Gastroesophageal sphincter (tissue), 4 donors: ENCODE results near the gene EGFR. TPM values are rescaled to one million over a fixed set of nuclear protein-coding genes. Genes with fewer than 3 reads are reported as not detected.
A peak's percentile ranks its signal among the peaks of the same experiment; 100 is the strongest.

Experiments
- ATAC-seq: fragments of 150-250 bp; one replicate; pipeline ENCODE4 v1.9.1; 2016; ENCODE audit warnings: mild to moderate bottlenecking, moderate library complexity
- H3K27ac ChIP-seq, 4 donors: fragments of 200-600 bp; sonication (generic) in 3 of 4; 1 replicate in 3 of 4; 2 replicates in 1 of 4; pipeline ENCODE4 v1.5.1; 2016 to 2019
- H3K27me3 ChIP-seq: fragments of 200-600 bp; sonication (generic); one replicate; pipeline ENCODE4 v1.5.1; 2019
- H3K36me3 ChIP-seq, 2 donors: fragments of 200-600 bp; sonication (generic); one replicate each; pipeline ENCODE4 v1.5.1; 2019; ENCODE audit warnings: control low read depth in 1 of 2
- H3K4me1 ChIP-seq, 3 donors: fragments of 200-600 bp; sonication (generic); 1 replicate in 2 of 3; 2 replicates in 1 of 3; pipeline ENCODE4 v1.5.1; 2016 to 2019; ENCODE audit warnings: control low read depth in 2 of 3
- H3K4me3 ChIP-seq, 2 donors: fragments of 200-600 bp; sonication (generic); one replicate each; pipeline ENCODE4 v1.5.1; 2019; ENCODE audit warnings: mild to moderate bottlenecking in 1 of 2, moderate library complexity in 1 of 2
- H3K9me3 ChIP-seq, 3 donors: fragments of 200-600 bp; sonication (generic); one replicate each; pipeline ENCODE4 v1.5.1; 2017 to 2019; ENCODE audit warnings: control low read depth in 2 of 3
- EP300 ChIP-seq: sonication (generic); formaldehyde crosslinking; IDR thresholded peaks from one replicate; pipeline ENCODE4 v1.6.1; 2017; ENCODE audit warnings: antibody characterized with exemption, mild to moderate bottlenecking
- POLR2A ChIP-seq, 2 donors: fragments of 450-650 bp; IDR thresholded peaks; one replicate each; pipeline ENCODE4 v1.6.1; 2017; ENCODE audit warnings: antibody characterized with exemption in 2 of 2, mild to moderate bottlenecking in 2 of 2, moderate library complexity in 1 of 2
- POLR2AphosphoS5 ChIP-seq: sonication (generic); formaldehyde crosslinking; IDR thresholded peaks from one replicate; pipeline ENCODE4 v1.6.1; 2017; ENCODE audit warnings: antibody characterized with exemption
- WGBS, 2 donors: methylation state at CpG; one replicate each; pipeline ENCODE4 v1.1.5; 2018; ENCODE audit warnings: low coverage in 1 of 2; 5-methylcytosine and 5-hydroxymethylcytosine counted together
- total RNA-seq, 4 donors: library from RNA; depleted of rRNA; stranded (reverse); fragments of >200 nt; gene quantifications; one replicate each; pipeline ENCODE4 v1.1.0, GENCODE V29; 2016
- TF ChIP-seq, protein P1 (sequence below), 4 experiments: fragments of 200-600 bp in 2 of 4; fragments of 450-650 bp in 2 of 4; sonication (generic) in 1 of 4; IDR thresholded peaks; one replicate each; pipeline ENCODE4 v1.5.1; 2017 to 2019; ENCODE audit warnings: antibody characterized with exemption in 4 of 4, mild to moderate bottlenecking in 2 of 4, moderate library complexity in 2 of 4

The EGFR gene
- total RNA-seq, 4 donors from 2014 or later, result 85.7 to 126 (median 111) TPM

DNA sequence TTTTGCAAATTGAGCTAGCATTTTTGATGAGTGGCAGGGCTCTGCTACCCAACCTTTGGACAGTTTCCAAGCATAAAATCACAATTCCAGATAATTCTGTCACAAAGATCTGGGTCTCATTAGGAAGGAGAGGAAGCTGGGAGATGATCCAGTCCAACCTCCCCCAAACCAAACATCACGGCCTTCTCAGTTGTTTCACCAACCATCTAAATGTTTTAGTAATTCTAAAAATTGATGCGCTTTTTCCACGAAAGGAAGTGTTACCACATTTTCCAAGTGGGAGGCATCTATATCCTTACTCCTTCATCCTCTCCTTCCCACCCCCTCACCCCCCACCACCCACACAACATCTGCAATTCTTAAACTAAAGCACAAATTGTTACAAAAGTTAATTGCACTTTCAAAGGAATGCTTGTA is 108.3 kb downstream of the EGFR start:
- Histone ChIP-seq H3K27me3 (no peaks in the 10 kb centered on the region), H3K4me1 (peaks cover 23 to 90% (median 49%) of the 10 kb centered on the region in 3 donors), H3K9me3 (no peaks in the 10 kb centered on the region), H3K4me3 (no peak overlapping the region), H3K36me3 (no peaks in the 10 kb centered on the region), H3K27ac (peak overlapping the region; percentile 74 to 92 (median 90))
- ATAC-seq, result no peak
- WGBS, 2 donors, result 44 to 56% methylated on average over 3 of the region's 3 CpGs
- TF ChIP-seq, protein P1, sequence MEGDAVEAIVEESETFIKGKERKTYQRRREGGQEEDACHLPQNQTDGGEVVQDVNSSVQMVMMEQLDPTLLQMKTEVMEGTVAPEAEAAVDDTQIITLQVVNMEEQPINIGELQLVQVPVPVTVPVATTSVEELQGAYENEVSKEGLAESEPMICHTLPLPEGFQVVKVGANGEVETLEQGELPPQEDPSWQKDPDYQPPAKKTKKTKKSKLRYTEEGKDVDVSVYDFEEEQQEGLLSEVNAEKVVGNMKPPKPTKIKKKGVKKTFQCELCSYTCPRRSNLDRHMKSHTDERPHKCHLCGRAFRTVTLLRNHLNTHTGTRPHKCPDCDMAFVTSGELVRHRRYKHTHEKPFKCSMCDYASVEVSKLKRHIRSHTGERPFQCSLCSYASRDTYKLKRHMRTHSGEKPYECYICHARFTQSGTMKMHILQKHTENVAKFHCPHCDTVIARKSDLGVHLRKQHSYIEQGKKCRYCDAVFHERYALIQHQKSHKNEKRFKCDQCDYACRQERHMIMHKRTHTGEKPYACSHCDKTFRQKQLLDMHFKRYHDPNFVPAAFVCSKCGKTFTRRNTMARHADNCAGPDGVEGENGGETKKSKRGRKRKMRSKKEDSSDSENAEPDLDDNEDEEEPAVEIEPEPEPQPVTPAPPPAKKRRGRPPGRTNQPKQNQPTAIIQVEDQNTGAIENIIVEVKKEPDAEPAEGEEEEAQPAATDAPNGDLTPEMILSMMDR (IDR thresholded peaks at IDR 0.05), result no peak
- TF ChIP-seq POLR2A (IDR thresholded peaks at IDR 0.05), result no peak

DNA sequence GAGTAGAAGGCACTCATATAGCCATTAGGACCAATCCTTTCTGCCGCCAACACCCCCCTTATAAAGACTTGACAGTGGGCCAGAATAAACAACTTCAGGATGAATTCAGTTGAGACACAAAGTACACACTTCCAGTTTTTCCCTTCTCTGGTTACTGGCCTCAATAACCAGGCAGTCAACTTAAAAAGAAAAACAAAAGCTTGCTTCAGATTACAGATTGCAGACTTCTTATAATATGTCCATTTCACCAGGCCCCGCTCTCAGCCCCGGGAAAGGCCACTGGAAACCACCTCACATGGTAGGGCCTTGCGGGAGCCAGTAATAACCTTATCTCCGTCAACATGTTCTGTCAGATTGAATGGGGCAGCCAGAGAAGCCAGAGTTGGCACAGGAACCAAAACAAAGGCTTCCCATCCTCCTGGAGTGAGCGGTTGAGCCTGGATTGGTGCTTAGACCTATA is 108.8 kb downstream of the EGFR start:
- peaks cover 23 to 90% (median 54%) of the 10 kb centered on the region in 3 donors for H3K4me1 ChIP-seq
- no peaks in the 10 kb centered on the region for H3K36me3 ChIP-seq
- no peaks in the 10 kb centered on the region for H3K9me3 ChIP-seq
- no peak for TF ChIP-seq POLR2A (IDR thresholded peaks at IDR 0.05)
- no peak for TF ChIP-seq EP300
- TF ChIP-seq, protein P1 (IDR thresholded peaks at IDR 0.05), result no peak
- TF ChIP-seq POLR2AphosphoS5, result no peak
- WGBS, 2 donors, result 0 to 23% methylated on average over 1 to 6 of the region's 6 CpGs
- H3K4me3 ChIP-seq, result no peak overlapping the region
- ATAC-seq, result no peak
- H3K27ac ChIP-seq, result peak overlapping the region; percentile 74 to 92 (median 90)
- no peaks in the 10 kb centered on the region for H3K27me3 ChIP-seq

DNA sequence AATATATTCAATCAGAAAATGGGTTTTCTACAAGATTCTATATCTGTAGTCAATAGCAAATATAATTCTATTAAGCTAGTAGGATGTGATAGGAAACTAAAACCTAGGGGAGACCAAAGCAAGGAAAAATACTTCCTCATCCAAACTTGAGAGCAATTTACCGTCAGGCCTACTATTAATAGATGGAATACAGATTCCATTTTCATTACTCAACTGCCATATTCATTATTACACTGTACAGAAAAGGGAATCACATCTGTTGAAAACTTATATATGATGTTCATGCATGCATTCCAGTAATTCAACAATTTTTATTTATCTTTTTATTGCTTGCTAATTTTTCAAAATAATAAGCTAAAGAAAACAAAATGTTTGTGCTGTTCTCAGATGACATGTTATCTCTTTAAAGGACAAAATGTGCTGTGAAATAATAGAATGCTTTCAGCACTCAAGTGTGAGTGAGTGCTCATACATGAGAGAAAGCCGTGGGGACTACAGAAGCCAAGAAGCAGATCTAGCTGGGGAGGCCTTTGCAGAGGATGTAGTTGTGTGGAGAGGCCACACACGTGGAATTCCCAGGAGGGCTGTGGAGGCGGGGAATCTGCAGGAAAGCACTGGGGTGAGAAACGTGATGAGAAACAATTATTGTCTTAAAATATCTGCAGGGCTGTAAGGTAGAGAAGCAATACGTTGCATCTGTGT is 110.0 kb downstream of the EGFR start:
- Histone ChIP-seq H3K27me3 (no peaks in the 10 kb centered on the region), H3K4me1 (peaks cover 25 to 98% (median 66%) of the 10 kb centered on the region in 3 donors), H3K4me3 (no peak overlapping the region), H3K27ac (peak overlapping the region; percentile 90 to 96 (median 91)), H3K9me3 (no peaks in the 10 kb centered on the region), H3K36me3 (no peaks in the 10 kb centered on the region)
- WGBS, 2 donors, result 12 to 14% methylated on average over 4 to 6 of the region's 6 CpGs
- no peak for ATAC-seq
- TF ChIP-seq EP300 (no peak), POLR2AphosphoS5 (peak; percentile 58), POLR2A (IDR thresholded peaks at IDR 0.05) (no peak)
- TF ChIP-seq, protein P1 (IDR thresholded peaks at IDR 0.05), result no peak

DNA sequence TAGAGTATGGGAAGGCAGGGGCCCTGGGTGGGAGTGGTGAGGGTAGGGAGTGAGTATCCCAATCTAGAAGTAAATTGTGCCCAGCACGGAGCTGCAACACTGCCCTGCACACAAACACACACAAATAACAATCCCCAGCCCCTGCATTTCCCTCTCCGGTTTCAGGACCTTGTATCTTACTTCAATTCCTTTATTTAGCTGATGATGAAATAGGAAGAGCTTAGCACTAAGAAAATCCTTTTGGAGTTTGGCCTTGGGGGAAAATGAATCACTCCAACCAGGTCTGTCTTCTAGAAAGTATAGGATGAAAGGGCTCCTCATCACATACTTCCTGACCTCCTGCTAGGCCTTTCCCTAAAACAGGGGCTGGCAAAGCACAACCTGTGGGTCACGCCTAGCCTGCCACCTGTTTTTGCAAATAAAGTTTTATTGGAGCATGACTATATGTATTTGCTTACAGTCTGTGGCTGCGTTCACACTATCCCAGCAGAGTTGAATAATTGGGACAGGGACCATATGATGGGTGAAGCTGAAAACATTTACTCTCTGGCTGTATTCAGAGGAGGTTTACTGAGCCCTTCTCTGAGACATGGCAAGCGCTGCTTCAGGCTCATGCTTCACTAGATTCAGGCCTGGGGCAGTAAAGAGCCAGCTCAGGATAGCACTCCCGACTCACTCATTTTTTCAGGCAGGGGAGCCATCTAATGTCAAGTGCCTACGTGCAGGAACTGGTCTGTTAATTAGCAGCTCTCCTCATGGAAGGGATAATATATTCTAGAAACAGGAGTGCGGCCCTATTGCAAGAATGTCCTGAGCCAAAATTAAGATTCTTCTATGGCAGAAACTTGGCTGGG is 111.0 kb downstream of the EGFR start:
- Histone ChIP-seq H3K27me3 (no peaks in the 10 kb centered on the region), H3K4me1 (peaks cover 25 to 98% (median 67%) of the 10 kb centered on the region in 3 donors), H3K4me3 (no peak overlapping the region), H3K9me3 (no peaks in the 10 kb centered on the region), H3K36me3 (no peaks in the 10 kb centered on the region), H3K27ac (peak overlapping the region; percentile 90 to 96 (median 91))
- TF ChIP-seq EP300, result no peak
- TF ChIP-seq POLR2AphosphoS5, result peak; percentile 49
- TF ChIP-seq POLR2A (IDR thresholded peaks at IDR 0.05), result no peak
- TF ChIP-seq, protein P1 (IDR thresholded peaks at IDR 0.05), result peak in 2 of 4 experiments; percentile 1 to 27
- peak; percentile 11 for ATAC-seq
- WGBS, 2 donors, result 23 to 55% methylated on average over 4 to 8 of the region's 8 CpGs
